H1 (cell line): ENCODE data around the gene TPPP. TPM values are rescaled to one million over a fixed set of nuclear protein-coding genes. Genes with fewer than 3 reads are reported as not detected.
A peak's percentile ranks its signal among the peaks of the same experiment; 100 is the strongest.
"Not testable (repeated sequence)": the region's sequence is repeated elsewhere in the genome, so short reads cannot be mapped to it uniquely, and the experiment has no call there.

Experiments used
- CTCF ChIA-PET: fragments of 300-600 bp; sonication (Branson Sonifier 250); formaldehyde crosslinking; loops from one replicate; lab custom pipeline; 2021; ENCODE audit not compliant: partially characterized antibody; lab: Charles Lee
- POLR2A ChIA-PET: fragments of 300-600 bp; sonication (Branson Sonifier 250); formaldehyde crosslinking; loops from one replicate; lab custom pipeline; 2021; ENCODE audit warnings: inconsistent platforms; ENCODE audit not compliant: partially characterized antibody; lab: Charles Lee
- DNase-seq, 2 experiments: peaks; one replicate each; pipeline versions ENCODE4 v3.0.0 to v3.0.0-alpha.2; 2010 to 2022; ENCODE audit warnings: low spot score in 2 of 2, low read depth in 1 of 2, mixed read lengths in 1 of 2
- FAIRE-seq: peaks from 2 replicates; lab custom pipeline; 2011; peaks lifted over from hg19 to GRCh38; lab: Jason Lieb, UNC
- H2AFZ ChIP-seq: 2 replicates; pipeline ENCODE4 v1.8.1; 2012; ENCODE audit warnings: low read length, inconsistent platforms
- H2AK5ac ChIP-seq: 2 replicates; pipeline ENCODE4 v1.6.1; 2013; ENCODE audit warnings: low read depth, low read length
- H2BK120ac ChIP-seq: replicated peaks from 2 replicates; pipeline ENCODE3; 2013; ENCODE audit warnings: low read depth, low read length, inconsistent platforms
- H2BK12ac ChIP-seq: 2 replicates; pipeline ENCODE4 v1.6.1; 2013; ENCODE audit warnings: low read depth, low read length
- H2BK15ac ChIP-seq: 2 replicates; pipeline ENCODE4 v1.6.1; 2013; ENCODE audit warnings: low read length
- H2BK20ac ChIP-seq: 2 replicates; pipeline ENCODE4 v1.6.1; 2013; ENCODE audit warnings: low read length
- H2BK5ac ChIP-seq: 2 replicates; pipeline ENCODE4 v1.6.1; 2013; ENCODE audit warnings: low read depth, low read length
- H3K14ac ChIP-seq: 2 replicates; pipeline ENCODE4 v1.6.1; 2013; ENCODE audit warnings: inconsistent platforms; ENCODE audit not compliant: insufficient read length
- H3K18ac ChIP-seq: 2 replicates; pipeline ENCODE4 v1.6.1; 2013; ENCODE audit warnings: low read length; ENCODE audit errors: extremely low read depth
- H3K23ac ChIP-seq: 2 replicates; pipeline ENCODE4 v1.6.1; 2013; ENCODE audit warnings: inconsistent platforms; ENCODE audit not compliant: insufficient read length
- H3K23me2 ChIP-seq: 2 replicates; pipeline ENCODE4 v1.6.1; 2013; ENCODE audit warnings: low read depth, low read length
- H3K27ac ChIP-seq: 2 replicates; pipeline ENCODE4 v1.6.1; 2011; ENCODE audit warnings: low read depth, low read length, inconsistent platforms
- H3K27me3 ChIP-seq, 4 experiments: replicated peaks in 1 of 4; 1 replicate in 1 of 4; 2 replicates in 3 of 4; pipeline versions ENCODE4 v1.6.1 to v1.8.1; 2011 to 2013; ENCODE audit warnings: low read length in 3 of 4, mild to moderate bottlenecking in 3 of 4, inconsistent platforms in 2 of 4, mixed read lengths in 2 of 4, moderate library complexity in 1 of 4; ENCODE audit not compliant: control insufficient read depth in 3 of 4, insufficient read depth in 3 of 4; ENCODE audit errors: extremely low read depth in 1 of 4
- H3K36me3 ChIP-seq, 4 experiments: 2 replicates each; pipeline versions ENCODE4 v1.6.1 to v1.8.1; 2011 to 2013; ENCODE audit warnings: mild to moderate bottlenecking in 4 of 4, low read length in 3 of 4, moderate library complexity in 2 of 4, control low read depth in 1 of 4, inconsistent platforms in 1 of 4; ENCODE audit not compliant: insufficient read depth in 4 of 4, control insufficient read depth in 2 of 4
- H3K4ac ChIP-seq: replicated peaks from 2 replicates; pipeline ENCODE3; 2013; ENCODE audit warnings: low read length, low read depth, mixed read lengths, inconsistent platforms; ENCODE audit not compliant: insufficient read length
- H3K4me1 ChIP-seq, 4 experiments: replicated peaks in 1 of 4; 1 replicate in 1 of 4; 2 replicates in 3 of 4; pipeline versions ENCODE4 v1.6.1 to v1.8.1; 2011 to 2013; ENCODE audit warnings: low read length in 3 of 4, inconsistent platforms in 2 of 4, mixed read lengths in 1 of 4; ENCODE audit not compliant: insufficient read depth in 4 of 4, control insufficient read depth in 3 of 4
- H3K4me2 ChIP-seq, 2 experiments: 2 replicates each; pipeline versions ENCODE4 v1.6.1 to v1.8.1; 2011 to 2013; ENCODE audit warnings: low read depth in 2 of 2, low read length in 2 of 2, control low read depth in 1 of 2, inconsistent platforms in 1 of 2, mild to moderate bottlenecking in 1 of 2; ENCODE audit not compliant: insufficient read depth in 1 of 2
- H3K4me3 ChIP-seq, 4 experiments: fragments of 200-600, 300-600 bp in 1 of 4; sonication (generic), shearing (Covaris generic), sonication (Bioruptor Twin) in 1 of 4; 2 replicates each; pipeline versions ENCODE4 v1.5.1 to v1.8.1; 2011 to 2016; ENCODE audit warnings: low read length in 4 of 4, low read depth in 3 of 4, control low read depth in 2 of 4, inconsistent platforms in 2 of 4, mild to moderate bottlenecking in 2 of 4, mixed read lengths in 1 of 4, moderate library complexity in 1 of 4; ENCODE audit not compliant: insufficient read depth in 2 of 4; ENCODE audit errors: extremely low read depth in 1 of 4
- H3K56ac ChIP-seq: replicated peaks from 2 replicates; pipeline ENCODE3; 2013; ENCODE audit warnings: low read depth, mild to moderate bottlenecking, mixed read lengths, low read length, inconsistent platforms; ENCODE audit not compliant: insufficient read length
- H3K79me1 ChIP-seq: 2 replicates; pipeline ENCODE4 v1.6.1; 2013; ENCODE audit warnings: low read depth, low read length, control low read depth
- H3K79me2 ChIP-seq, 2 experiments: 2 replicates each; pipeline versions ENCODE4 v1.6.1 to v1.8.1; 2012 to 2013; ENCODE audit warnings: low read length in 2 of 2, mild to moderate bottlenecking in 2 of 2, inconsistent platforms in 1 of 2; ENCODE audit not compliant: insufficient read depth in 2 of 2, control insufficient read depth in 1 of 2
- H3K9ac ChIP-seq, 4 experiments: replicated peaks in 1 of 4; 1 replicate in 1 of 4; 2 replicates in 3 of 4; pipeline versions ENCODE4 v1.6.1 to v1.8.1; 2011 to 2013; ENCODE audit warnings: low read depth in 3 of 4, low read length in 3 of 4, control low read depth in 2 of 4, mild to moderate bottlenecking in 2 of 4, moderate library complexity in 2 of 4, inconsistent platforms in 1 of 4; ENCODE audit errors: extremely low read depth in 1 of 4
- H3K9me3 ChIP-seq, 2 experiments: 2 replicates each; pipeline versions ENCODE4 v1.6.1 to v1.8.1; 2012 to 2013; ENCODE audit warnings: mild to moderate bottlenecking in 2 of 2, moderate library complexity in 2 of 2, control low read depth in 1 of 2, inconsistent platforms in 1 of 2, low read depth in 1 of 2, low read length in 1 of 2, mixed read lengths in 1 of 2; ENCODE audit not compliant: insufficient read depth in 2 of 2
- H4K20me1 ChIP-seq, 2 experiments: replicated peaks in 1 of 2; 2 replicates each; pipeline versions ENCODE3 to v1.8.1; 2011 to 2013; ENCODE audit warnings: inconsistent platforms in 2 of 2, low read length in 2 of 2, mild to moderate bottlenecking in 1 of 2; ENCODE audit not compliant: insufficient read depth in 2 of 2, control insufficient read depth in 1 of 2
- H4K5ac ChIP-seq: 2 replicates; pipeline ENCODE4 v1.6.1; 2013; ENCODE audit warnings: low read length, low read depth, mixed read lengths, inconsistent platforms; ENCODE audit not compliant: insufficient read length
- H4K8ac ChIP-seq: 2 replicates; pipeline ENCODE4 v1.8.0; 2013; ENCODE audit warnings: mild to moderate bottlenecking, moderate library complexity, low read length, inconsistent platforms; ENCODE audit not compliant: insufficient read depth; ENCODE audit errors: extremely low read depth
- H4K91ac ChIP-seq: replicated peaks from 2 replicates; pipeline ENCODE3; 2013; ENCODE audit warnings: low read length, mixed read lengths, inconsistent platforms; ENCODE audit not compliant: insufficient read length
- CTCF ChIP-seq, 3 experiments: IDR thresholded peaks; 1 replicate in 2 of 3; 2 replicates in 1 of 3; pipeline versions ENCODE4 v1.5.1 to v1.6.1; 2011; ENCODE audit warnings: low read length in 3 of 3, mild to moderate bottlenecking in 3 of 3, inconsistent platforms in 2 of 3, low read depth in 1 of 3, moderate library complexity in 1 of 3; ENCODE audit not compliant: insufficient read depth in 1 of 3; ENCODE audit errors: control extremely low read depth in 1 of 3
- GABPA ChIP-seq: IDR thresholded peaks from 2 replicates; pipeline ENCODE4 v1.6.1; 2011; ENCODE audit warnings: mild to moderate bottlenecking, low read length, moderate library complexity, borderline replicate concordance; ENCODE audit not compliant: insufficient read depth
- RAD21 ChIP-seq, 2 experiments: IDR thresholded peaks in 1 of 2; conservative IDR thresholded peaks in 1 of 2; 2 replicates each; pipeline ENCODE4 v1.6.1; 2011; ENCODE audit warnings: low read depth in 2 of 2, low read length in 2 of 2, improper control_type of control experiment in 1 of 2, inconsistent platforms in 1 of 2, mild to moderate bottlenecking in 1 of 2, moderate library complexity in 1 of 2
- WGBS, 2 experiments: shearing (Covaris generic) in 1 of 2; methylation state at CpG; one replicate each; pipeline versions ENCODE4 v1.1.6 to v1.1.7; 2013 to 2015; ENCODE audit warnings: low lambda C conversion rate in 2 of 2, mixed read lengths in 2 of 2, inconsistent platforms in 1 of 2, low coverage in 1 of 2, missing lambda C conversion rate in 1 of 2; ENCODE audit not compliant: insufficient replicate concordance in 2 of 2, insufficient coverage in 1 of 2, insufficient read length in 1 of 2; ENCODE audit errors: extremely low coverage in 1 of 2, missing lambda C conversion rate in 1 of 2; 5-methylcytosine and 5-hydroxymethylcytosine counted together
- polyA plus RNA-seq, 7 experiments: library from polyadenylated mRNA; depleted of rRNA in 3 of 7; stranded (reverse) in 5 of 7; unstranded in 2 of 7; fragments of >200 nt in 5 of 7; fragments of 200-250 nt in 2 of 7; gene quantifications; 1 replicate in 5 of 7; 2 replicates in 1 of 7; 4 replicates in 1 of 7; pipeline versions ENCODE4 v1.2.1 to v1.2.3, GENCODE V29; 2011 to 2013; ENCODE audit warnings: missing spikeins in 2 of 7, mixed read lengths in 2 of 7
- total RNA-seq: library from RNA; stranded (reverse); fragmentation: NEBNext Ultra II Directional; extraction: Animal tissue kit (Norgen Biotek cat#: 25700); gene quantifications from 2 replicates; pipeline ENCODE4 v1.2.1, GENCODE V29; 2021

The TPPP gene
- total and polyA plus RNA-seq, 2 of the 8 experiments (the other 6 are each of a cell fraction or from before 2014, with no cell fraction given) = 0.36 to 0.93 TPM

GRCh38 chr5:727087-727486 is 33.9 kb upstream of the TPPP start:
- H2BK15ac ChIP-seq, H2BK5ac ChIP-seq, H3K9ac ChIP-seq, H3K18ac ChIP-seq, H3K14ac ChIP-seq, H3K36me3 ChIP-seq, H3K23me2 ChIP-seq, H3K56ac ChIP-seq, H3K4me1 ChIP-seq, H2BK20ac ChIP-seq, POLR2A ChIA-PET, H4K8ac ChIP-seq, H3K4ac ChIP-seq, H4K20me1 ChIP-seq, H3K27me3 ChIP-seq, H2BK12ac ChIP-seq, CTCF ChIA-PET, H3K79me1 ChIP-seq, H3K4me3 ChIP-seq, H3K79me2 ChIP-seq, H4K91ac ChIP-seq, H3K27ac ChIP-seq, H2AK5ac ChIP-seq, H3K23ac ChIP-seq, H2AFZ ChIP-seq, DNase-seq, H3K9me3 ChIP-seq, H4K5ac ChIP-seq, H3K4me2 ChIP-seq, H2BK120ac ChIP-seq: not testable (repeated sequence)
- peak; percentile 58 for FAIRE-seq
- TF ChIP-seq CTCF (IDR thresholded peaks at IDR 0.05; ENCODE audit: control extremely low read depth in 1 of 3, insufficient read depth in 1 of 3, low read depth in 1 of 3, low read length in 3 of 3) (peak; percentile 27 to 40 (median 37)), GABPA (peak; percentile 44; the same call in 1 of the 2 replicates), RAD21 (IDR thresholded peaks at IDR 0.05 in 1 of 2, conservative IDR thresholded peaks at IDR 0.05 in 1 of 2; ENCODE audit: low read depth in 2 of 2, low read length in 2 of 2) (peak; percentile 40 to 46)
- WGBS, 2 experiments = 40% methylated on average over 6 of the region's 9 CpGs; no CpG with 5 or more reads in 1 of the 2 experiments
